SJSA1 (cell line): ENCODE data around the gene KDM8. TPM values are rescaled to one million over a fixed set of nuclear protein-coding genes. Genes with fewer than 3 reads are reported as not detected.

Experiments used
- DNase-seq, 2 experiments: peaks; one replicate each; pipeline ENCODE4 v3.0.0-alpha.2; 2015 to 2020; ENCODE audit warnings: low spot score in 2 of 2, low read depth in 1 of 2
- H3K27ac ChIP-seq: fragments of 250-450 bp; sonication (Bioruptor Pico); 2 replicates; pipeline ENCODE4 v1.5.1; 2020; ENCODE audit warnings: mild to moderate bottlenecking, moderate library complexity
- H3K27me3 ChIP-seq: fragments of 250-450 bp; sonication (Bioruptor Pico); replicated peaks from 2 replicates; pipeline ENCODE4 v1.5.1; 2020; ENCODE audit warnings: mild to moderate bottlenecking, moderate library complexity
- H3K36me3 ChIP-seq: fragments of 250-450 bp; sonication (Bioruptor Pico); 2 replicates; pipeline ENCODE4 v1.5.1; 2020; ENCODE audit warnings: mild to moderate bottlenecking
- H3K4me1 ChIP-seq: fragments of 250-450 bp; sonication (Bioruptor Pico); replicated peaks from 2 replicates; pipeline ENCODE4 v1.6.1; 2021; ENCODE audit warnings: mild to moderate bottlenecking
- H3K4me3 ChIP-seq: fragments of 250-450 bp; sonication (Bioruptor Pico); 2 replicates; pipeline ENCODE4 v1.5.1; 2020; ENCODE audit warnings: mild to moderate bottlenecking
- H3K9me3 ChIP-seq: fragments of 250-450 bp; sonication (Bioruptor Pico); replicated peaks from 2 replicates; pipeline ENCODE4 v1.5.1; 2020; ENCODE audit warnings: mild to moderate bottlenecking
- total RNA-seq: library from RNA; depleted of rRNA; stranded (reverse); fragments of >200 nt; shearing (Covaris generic); gene quantifications from 2 replicates; pipeline ENCODE4 v1.2.3, GENCODE V29; 2014

KDM8 gene
- total RNA-seq, 1 experiment from 2014 or later = 2.5 TPM

GRCh38 chr16:27179500-27180072 is 23.7 kb upstream of the KDM8 start:
- H3K27ac ChIP-seq = no peak overlapping the region
- peaks cover 13% of the 10 kb centered on the region for H3K4me1 ChIP-seq
- H3K36me3 ChIP-seq = no peaks in the 10 kb centered on the region
- H3K9me3 ChIP-seq = no peaks in the 10 kb centered on the region
- no peak overlapping the region for H3K4me3 ChIP-seq
- peak; percentile 31 to 65 for DNase-seq
- peaks cover 5% of the 10 kb centered on the region for H3K27me3 ChIP-seq

GRCh38 chr16:27181019-27181790 is 22.1 kb upstream of the KDM8 start:
- Histone ChIP-seq H3K4me1 (peaks cover 13% of the 10 kb centered on the region), H3K9me3 (no peaks in the 10 kb centered on the region), H3K36me3 (no peaks in the 10 kb centered on the region), H3K27ac (no peak overlapping the region), H3K27me3 (peaks cover 5% of the 10 kb centered on the region), H3K4me3 (no peak overlapping the region)
- no peak for DNase-seq

- no peak overlapping the region for H3K27ac ChIP-seq
- H3K4me3 ChIP-seq = no peak overlapping the region
- peaks cover under 1% of the 10 kb centered on the region for H3K4me1 ChIP-seq
- peaks cover 9% of the 10 kb centered on the region for H3K27me3 ChIP-seq
- no peaks in the 10 kb centered on the region for H3K9me3 ChIP-seq
- DNase-seq = no peak
- no peaks in the 10 kb centered on the region for H3K36me3 ChIP-seq
Measured at GRCh38 chr16:27182906-27183405, 20.4 kb upstream of the KDM8 start.

GRCh38 chr16:27185776-27186130 is 17.6 kb upstream of the KDM8 start:
- Histone ChIP-seq H3K4me3 (no peak overlapping the region), H3K4me1 (no peaks in the 10 kb centered on the region), H3K27me3 (peaks cover 20% of the 10 kb centered on the region), H3K36me3 (no peaks in the 10 kb centered on the region), H3K27ac (no peak overlapping the region), H3K9me3 (no peaks in the 10 kb centered on the region)
- no peak for DNase-seq

DNA sequence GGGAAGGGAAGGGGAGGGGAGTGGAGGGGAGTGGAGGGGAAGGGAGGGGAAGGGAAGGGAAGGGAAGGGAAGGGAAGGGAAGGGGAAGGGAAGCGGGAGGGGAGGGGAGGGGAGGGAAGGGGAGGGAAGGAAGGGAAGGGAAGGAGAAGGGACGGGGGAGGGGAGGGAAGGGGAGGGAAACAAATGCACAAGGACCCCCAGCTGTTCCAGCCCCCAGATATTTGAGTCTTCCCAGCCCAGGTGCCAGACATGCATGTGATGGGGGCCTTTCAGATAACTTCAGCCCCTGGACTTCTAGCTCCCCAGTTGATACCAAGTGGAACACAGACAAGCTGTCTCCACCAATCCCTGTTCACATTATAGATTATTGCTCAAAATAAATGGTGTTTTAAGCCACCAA is 14.7 kb upstream of the KDM8 start:
- H3K27me3 ChIP-seq = peaks cover 18% of the 10 kb centered on the region
- DNase-seq = no peak
- no peak overlapping the region for H3K27ac ChIP-seq
- H3K36me3 ChIP-seq = no peaks in the 10 kb centered on the region
- H3K4me1 ChIP-seq = no peaks in the 10 kb centered on the region
- no peaks in the 10 kb centered on the region for H3K9me3 ChIP-seq
- no peak overlapping the region for H3K4me3 ChIP-seq

GRCh38 chr16:27189335-27189972 is 13.9 kb upstream of the KDM8 start:
- no peaks in the 10 kb centered on the region for H3K36me3 ChIP-seq
- H3K4me1 ChIP-seq = no peaks in the 10 kb centered on the region
- DNase-seq = no peak
- peaks cover 18% of the 10 kb centered on the region for H3K27me3 ChIP-seq
- H3K27ac ChIP-seq = no peak overlapping the region
- H3K9me3 ChIP-seq = no peaks in the 10 kb centered on the region
- no peak overlapping the region for H3K4me3 ChIP-seq

DNA sequence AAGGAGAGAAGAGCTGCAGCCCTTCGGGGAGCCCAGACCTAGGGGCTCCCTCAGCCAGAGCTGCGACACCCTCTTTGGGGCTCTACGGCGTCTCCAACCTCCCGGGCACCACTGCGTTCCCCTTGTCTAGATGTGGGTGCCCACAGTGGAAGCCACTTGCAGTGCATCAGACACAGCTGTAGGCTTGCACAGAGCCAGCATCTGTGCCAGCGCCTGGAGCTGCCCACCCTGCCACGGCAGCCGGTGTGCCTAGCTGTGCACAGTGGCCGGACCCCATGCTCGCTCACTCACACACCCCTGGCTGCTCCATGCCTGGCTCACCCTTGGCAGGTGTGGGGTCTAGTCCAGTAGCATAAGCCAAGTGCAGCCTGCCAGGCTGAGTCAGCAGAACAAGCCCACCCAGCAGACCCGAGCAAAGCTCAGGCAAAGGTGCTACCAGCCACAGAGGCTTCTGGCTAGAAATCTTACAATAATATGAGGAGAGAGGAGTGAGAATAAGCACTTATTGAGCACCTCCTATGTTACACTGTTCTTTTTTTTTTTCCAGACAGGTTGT is 12.9 kb upstream of the KDM8 start:
- Histone ChIP-seq H3K27me3 (peaks cover 24% of the 10 kb centered on the region), H3K27ac (no peak overlapping the region), H3K36me3 (no peaks in the 10 kb centered on the region), H3K4me3 (no peak overlapping the region), H3K9me3 (no peaks in the 10 kb centered on the region), H3K4me1 (no peaks in the 10 kb centered on the region)
- no peak for DNase-seq

GRCh38 chr16:27191352-27191924 is 11.9 kb upstream of the KDM8 start:
- no peak overlapping the region for H3K27ac ChIP-seq
- H3K9me3 ChIP-seq = no peaks in the 10 kb centered on the region
- peaks cover 26% of the 10 kb centered on the region for H3K27me3 ChIP-seq
- H3K4me1 ChIP-seq = no peaks in the 10 kb centered on the region
- no peaks in the 10 kb centered on the region for H3K36me3 ChIP-seq
- no peak for DNase-seq
- H3K4me3 ChIP-seq = no peak overlapping the region

GRCh38 chr16:27193300-27193990 is 9.9 kb upstream of the KDM8 start:
- Histone ChIP-seq H3K9me3 (no peaks in the 10 kb centered on the region), H3K27me3 (peaks cover 31% of the 10 kb centered on the region), H3K27ac (no peak overlapping the region), H3K36me3 (no peaks in the 10 kb centered on the region), H3K4me3 (no peak overlapping the region), H3K4me1 (no peaks in the 10 kb centered on the region)
- DNase-seq = no peak

DNA sequence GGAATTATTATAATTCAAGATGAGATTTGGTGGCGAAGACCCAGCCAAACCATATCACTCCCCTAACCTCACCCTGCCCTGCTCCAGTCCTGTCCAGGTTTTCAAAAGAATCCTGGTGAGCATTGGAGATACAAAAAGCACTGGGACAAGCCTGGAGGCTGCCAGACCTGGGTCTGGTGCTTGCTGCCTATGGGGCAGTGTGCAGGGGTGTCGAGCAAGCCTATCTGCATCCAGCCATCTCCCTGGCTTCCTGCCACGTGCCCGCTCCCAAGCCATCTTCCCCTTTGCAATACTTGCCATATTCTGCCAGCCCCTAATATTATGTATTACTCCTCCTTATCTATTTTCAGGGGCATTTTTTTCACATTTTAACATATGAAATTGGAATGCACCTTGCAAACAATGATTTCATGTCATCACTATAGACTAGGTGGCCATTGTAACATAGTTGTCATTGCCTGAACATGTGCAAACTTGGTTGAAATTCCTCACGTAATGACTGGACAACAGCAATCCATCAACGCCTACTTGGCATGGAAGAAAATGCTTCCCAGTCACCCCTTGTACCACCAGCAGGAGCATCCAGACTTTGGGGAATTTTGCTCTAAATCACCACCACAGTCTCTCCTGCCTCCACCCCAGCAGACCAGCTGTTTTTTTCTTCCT is 8.1 kb upstream of the KDM8 start:
- H3K4me1 ChIP-seq = no peaks in the 10 kb centered on the region
- no peak overlapping the region for H3K27ac ChIP-seq
- H3K4me3 ChIP-seq = no peak overlapping the region
- DNase-seq = no peak
- peaks cover 20% of the 10 kb centered on the region for H3K27me3 ChIP-seq
- H3K36me3 ChIP-seq = no peaks in the 10 kb centered on the region
- H3K9me3 ChIP-seq = no peaks in the 10 kb centered on the region

- no peak overlapping the region for H3K27ac ChIP-seq
- DNase-seq = no peak
- H3K4me1 ChIP-seq = no peaks in the 10 kb centered on the region
- H3K36me3 ChIP-seq = no peaks in the 10 kb centered on the region
- H3K9me3 ChIP-seq = no peaks in the 10 kb centered on the region
- no peak overlapping the region for H3K4me3 ChIP-seq
- H3K27me3 ChIP-seq = peaks cover 18% of the 10 kb centered on the region
Measured at GRCh38 chr16:27195941-27196595, 7.3 kb upstream of the KDM8 start.

DNA sequence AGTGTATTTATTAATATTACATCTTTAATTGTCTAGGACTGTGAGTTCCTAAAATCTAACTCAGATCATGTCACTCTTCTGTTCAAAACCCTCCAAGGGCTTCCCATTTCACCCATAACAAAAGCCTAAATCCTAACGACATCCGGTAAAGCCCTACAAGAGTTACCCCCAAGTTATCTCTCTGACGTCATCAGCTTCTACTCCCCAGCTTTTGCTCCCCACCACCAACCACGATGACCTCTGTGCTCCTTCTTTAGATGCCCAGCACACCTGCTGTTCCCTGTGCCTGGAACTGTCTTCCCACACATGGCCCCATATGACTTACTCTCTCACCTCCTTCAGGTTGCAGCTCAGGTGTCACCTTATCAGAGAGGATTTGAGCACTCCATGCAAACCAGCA is 6.3 kb upstream of the KDM8 start:
- no peak for DNase-seq
- no peaks in the 10 kb centered on the region for H3K36me3 ChIP-seq
- no peak overlapping the region for H3K4me3 ChIP-seq
- H3K9me3 ChIP-seq = no peaks in the 10 kb centered on the region
- H3K4me1 ChIP-seq = no peaks in the 10 kb centered on the region
- peaks cover 18% of the 10 kb centered on the region for H3K27me3 ChIP-seq
- H3K27ac ChIP-seq = no peak overlapping the region
